Peyer's patch (tissue), 4 donors: ENCODE data around the gene RHCE.

Source experiments
- POLR2A ChIP-seq, 2 donors: fragments of 450-650 bp; IDR thresholded peaks; one replicate each; pipeline ENCODE4 v1.5.1; 2017; ENCODE audit warnings: antibody characterized with exemption in 2 of 2, mild to moderate bottlenecking in 2 of 2, moderate library complexity in 2 of 2
- TF ChIP-seq, protein P1 (sequence below), 6 experiments: fragments of 450-650 bp in 4 of 6; fragments of 200-600 bp in 2 of 6; sonication (generic) in 1 of 6; IDR thresholded peaks; one replicate each; pipeline ENCODE4 v1.5.1; 2017 to 2019; ENCODE audit warnings: antibody characterized with exemption in 6 of 6, mild to moderate bottlenecking in 3 of 6, moderate library complexity in 1 of 6

DNA sequence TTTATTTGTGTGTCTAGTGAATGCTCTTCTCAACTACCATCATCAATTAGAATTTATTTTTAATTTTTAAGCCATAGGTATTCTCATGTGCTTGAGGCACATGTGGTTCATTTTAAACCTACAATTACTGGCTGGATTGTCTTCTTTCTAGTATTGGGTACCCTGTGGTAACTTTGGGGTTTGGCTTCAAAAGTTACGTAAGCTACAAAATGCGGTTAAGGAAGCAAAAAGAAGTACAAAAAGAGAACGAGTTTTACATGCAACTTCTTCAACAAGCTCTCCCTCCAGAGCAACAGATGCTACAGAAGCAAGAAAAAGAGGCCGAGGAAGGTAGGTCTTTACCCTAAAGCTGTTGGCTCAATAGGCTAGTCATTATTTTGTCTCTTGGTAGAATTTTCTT lies 35.9 kb upstream of the RHCE start:
- TF ChIP-seq, protein P1, sequence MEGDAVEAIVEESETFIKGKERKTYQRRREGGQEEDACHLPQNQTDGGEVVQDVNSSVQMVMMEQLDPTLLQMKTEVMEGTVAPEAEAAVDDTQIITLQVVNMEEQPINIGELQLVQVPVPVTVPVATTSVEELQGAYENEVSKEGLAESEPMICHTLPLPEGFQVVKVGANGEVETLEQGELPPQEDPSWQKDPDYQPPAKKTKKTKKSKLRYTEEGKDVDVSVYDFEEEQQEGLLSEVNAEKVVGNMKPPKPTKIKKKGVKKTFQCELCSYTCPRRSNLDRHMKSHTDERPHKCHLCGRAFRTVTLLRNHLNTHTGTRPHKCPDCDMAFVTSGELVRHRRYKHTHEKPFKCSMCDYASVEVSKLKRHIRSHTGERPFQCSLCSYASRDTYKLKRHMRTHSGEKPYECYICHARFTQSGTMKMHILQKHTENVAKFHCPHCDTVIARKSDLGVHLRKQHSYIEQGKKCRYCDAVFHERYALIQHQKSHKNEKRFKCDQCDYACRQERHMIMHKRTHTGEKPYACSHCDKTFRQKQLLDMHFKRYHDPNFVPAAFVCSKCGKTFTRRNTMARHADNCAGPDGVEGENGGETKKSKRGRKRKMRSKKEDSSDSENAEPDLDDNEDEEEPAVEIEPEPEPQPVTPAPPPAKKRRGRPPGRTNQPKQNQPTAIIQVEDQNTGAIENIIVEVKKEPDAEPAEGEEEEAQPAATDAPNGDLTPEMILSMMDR (IDR thresholded peaks at IDR 0.05) = no peak
- TF ChIP-seq POLR2A (IDR thresholded peaks at IDR 0.05) = no peak
